Mesodermal cell (in vitro differentiated cells): Measurements from ENCODE around the gene CSNK2A1.
"Not testable (repeated sequence)": the region's sequence is repeated elsewhere in the genome, so short reads cannot be mapped to it uniquely, and the experiment has no call there.

ENCODE experiments used
- H3K27ac ChIP-seq: 2 replicates; pipeline ENCODE4 v1.7.0; 2013; ENCODE audit warnings: mild to moderate bottlenecking, low read depth, low read length, moderate library complexity; ENCODE audit not compliant: severe bottlenecking
- H3K36me3 ChIP-seq: 2 replicates; pipeline ENCODE4 v1.7.1; 2013; ENCODE audit warnings: mild to moderate bottlenecking, low read length, moderate library complexity; ENCODE audit not compliant: control insufficient read depth, insufficient read depth
- H3K4me1 ChIP-seq: one replicate; pipeline ENCODE4 v1.7.1; 2013; ENCODE audit warnings: mild to moderate bottlenecking, low read length; ENCODE audit not compliant: insufficient read depth, control insufficient read depth, poor library complexity, severe bottlenecking
- H3K4me3 ChIP-seq: 2 replicates; pipeline ENCODE4 v1.7.0; 2013; ENCODE audit warnings: low read length, control low read depth, mild to moderate bottlenecking; ENCODE audit not compliant: insufficient read depth, poor library complexity, severe bottlenecking; ENCODE audit errors: extremely low read depth
- H3K9me3 ChIP-seq: 2 replicates; pipeline ENCODE4 v1.7.1; 2013; ENCODE audit warnings: mild to moderate bottlenecking, low read length, moderate library complexity; ENCODE audit not compliant: control insufficient read depth
- WGBS, 2 experiments: methylation state at CpG; one replicate each; pipeline ENCODE4 v1.1.5; 2013; ENCODE audit warnings: missing lambda C conversion rate in 2 of 2; ENCODE audit not compliant: insufficient coverage in 2 of 2; 5-methylcytosine and 5-hydroxymethylcytosine counted together

Gene CSNK2A1

GRCh38 chr20:513429-513828 lies 30.2 kb downstream of the CSNK2A1 start:
- H3K27ac ChIP-seq = no peak overlapping the region
- 90 to 100% methylated on average over 2 of the region's 2 CpGs for WGBS, 2 experiments
- peaks cover 59% of the 10 kb centered on the region for H3K36me3 ChIP-seq

DNA sequence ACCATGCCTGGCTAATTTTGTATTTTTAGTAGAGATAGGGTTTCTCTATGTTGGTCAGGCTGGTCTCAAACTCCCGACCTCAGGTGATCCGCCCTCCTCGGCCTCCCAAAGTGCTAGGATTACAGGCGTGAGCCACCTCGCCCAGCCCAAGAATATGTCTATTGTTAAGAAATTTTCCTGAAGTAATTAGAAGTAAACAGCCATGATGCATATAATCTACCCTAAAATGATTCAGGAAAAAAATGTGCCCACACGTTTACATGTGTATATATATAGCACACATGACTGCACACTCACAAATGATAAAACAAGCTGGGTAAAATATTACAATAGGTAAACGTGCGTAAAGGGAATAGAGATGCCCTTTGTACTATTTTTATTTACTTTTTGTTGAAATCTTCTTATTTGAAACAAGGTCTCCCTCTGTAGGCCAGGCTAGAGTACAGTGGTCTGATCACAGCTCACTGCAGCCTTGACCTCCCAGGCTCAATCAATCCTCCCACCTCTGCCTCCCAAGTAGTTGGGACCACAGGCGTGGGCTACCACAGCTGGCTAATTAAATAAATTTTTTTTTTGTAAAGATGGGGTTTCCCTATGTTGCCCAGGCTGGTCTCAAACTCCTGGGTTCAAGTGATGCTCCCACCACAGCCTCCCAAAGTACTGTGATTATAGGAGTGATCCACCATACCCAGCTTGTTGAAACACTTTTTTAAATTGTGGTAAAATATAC lies 33.1 kb downstream of the CSNK2A1 start:
- WGBS, 2 experiments = no CpG with 5 or more reads among the region's 9 CpGs
- not testable (repeated sequence) for H3K9me3 ChIP-seq, H3K27ac ChIP-seq, H3K4me3 ChIP-seq
- Histone ChIP-seq H3K4me1 (peaks cover 11% of the 10 kb centered on the region), H3K36me3 (peaks cover 82% of the 10 kb centered on the region)

More at GRCh38 chr20:513429-513828, 30.2 kb downstream of the CSNK2A1 start:
- no peak overlapping the region for H3K4me3 ChIP-seq
- peaks cover 16% of the 10 kb centered on the region for H3K4me1 ChIP-seq
- H3K9me3 ChIP-seq = no peaks in the 10 kb centered on the region

DNA sequence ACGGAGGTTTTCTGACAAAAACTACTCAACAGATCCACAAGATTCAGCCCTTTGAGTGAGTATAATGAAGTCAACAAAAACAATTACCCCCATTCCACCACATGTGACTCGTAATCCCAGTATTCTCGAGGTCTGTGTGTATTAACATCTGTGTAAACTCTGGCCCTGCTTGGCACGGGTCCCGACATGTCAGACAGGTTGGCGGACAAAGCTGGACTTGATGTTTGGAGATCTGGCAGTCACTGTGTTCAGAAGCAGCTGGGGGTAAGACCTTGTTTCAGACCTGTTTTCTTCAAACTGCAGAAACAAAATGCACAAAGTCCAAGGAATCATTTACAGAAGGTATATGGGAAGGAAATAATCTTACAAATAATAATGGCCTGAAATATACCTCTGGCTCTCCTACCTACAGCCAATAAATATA lies 35.2 kb downstream of the CSNK2A1 start:
- H3K9me3 ChIP-seq, H3K4me3 ChIP-seq: not testable (repeated sequence)
- Histone ChIP-seq H3K36me3 (peaks cover 89% of the 10 kb centered on the region), H3K4me1 (peaks cover 11% of the 10 kb centered on the region), H3K27ac (peak overlapping the region; percentile 30)
- WGBS, 2 experiments = 90% methylated on average over 2 of the region's 6 CpGs; no CpG with 5 or more reads in 1 of the 2 experiments

DNA sequence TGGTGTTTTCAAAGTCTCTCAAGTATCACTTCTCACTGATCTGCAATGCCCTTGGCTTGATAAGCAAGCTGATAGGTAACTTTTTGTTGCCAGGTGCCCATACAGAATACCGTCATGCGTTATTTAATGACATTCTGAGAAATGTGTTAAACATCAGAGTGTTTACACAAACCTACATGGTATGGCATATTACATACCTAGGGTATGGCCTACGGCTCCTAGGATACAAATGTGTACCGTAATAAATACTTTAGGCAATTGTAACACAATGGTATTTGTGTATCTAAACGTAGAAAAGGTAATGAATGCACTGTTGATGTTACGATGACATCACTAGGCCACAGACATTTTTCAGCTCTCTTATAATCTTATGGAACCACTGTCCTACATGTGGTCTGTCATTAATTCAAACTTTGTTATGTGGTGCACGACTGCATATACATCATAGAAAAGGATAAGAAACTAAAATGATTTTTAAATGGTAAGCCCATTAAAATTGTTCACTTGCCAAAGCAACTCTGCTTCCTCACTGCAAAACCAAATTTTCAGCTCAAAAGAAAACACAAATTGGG lies 35.7 kb downstream of the CSNK2A1 start:
- H3K36me3 ChIP-seq = peaks cover 89% of the 10 kb centered on the region
- WGBS, 2 experiments = 91% methylated on average over 4 of the region's 7 CpGs
- peaks cover 11% of the 10 kb centered on the region for H3K4me1 ChIP-seq
- no peaks in the 10 kb centered on the region for H3K9me3 ChIP-seq
- peak overlapping the region; percentile 30 for H3K27ac ChIP-seq
- no peak overlapping the region for H3K4me3 ChIP-seq

DNA sequence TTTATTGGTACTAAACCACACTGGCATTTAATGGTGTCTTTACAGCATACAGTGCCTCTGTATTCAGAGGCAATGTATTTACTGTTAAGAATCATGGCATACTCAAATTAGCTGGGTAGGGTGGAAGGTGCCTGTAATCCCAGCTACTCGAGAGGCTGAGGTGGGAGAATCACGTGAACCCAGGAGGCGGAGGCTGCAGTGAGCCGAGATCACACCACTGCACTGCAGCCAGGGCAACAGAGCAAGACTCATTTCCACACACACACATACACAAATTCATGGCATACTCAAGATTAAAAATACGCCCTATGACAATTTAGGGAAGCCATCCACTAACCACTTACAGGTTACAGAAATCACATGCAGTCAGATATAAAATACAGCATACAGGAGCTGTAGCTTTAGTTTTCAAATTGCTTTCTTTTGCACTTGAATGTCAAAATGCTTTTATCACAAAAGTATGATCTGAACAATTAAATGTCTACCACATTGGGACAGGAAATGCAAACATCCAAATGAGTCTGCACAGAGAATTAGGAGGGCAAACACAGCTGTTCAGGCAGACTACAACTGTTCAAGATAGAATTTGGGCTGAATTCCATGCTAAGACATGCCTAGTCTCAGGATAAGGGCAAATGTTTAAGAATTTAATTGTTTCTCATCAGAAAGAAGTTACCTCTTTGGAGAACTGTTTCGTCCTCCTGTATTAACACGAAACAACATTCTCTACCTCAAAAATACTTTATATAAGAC lies 36.4 kb downstream of the CSNK2A1 start:
- peaks cover 11% of the 10 kb centered on the region for H3K4me1 ChIP-seq
- H3K27ac ChIP-seq = no peak overlapping the region
- 96 to 100% methylated on average over 3 to 7 of the region's 7 CpGs for WGBS, 2 experiments
- H3K36me3 ChIP-seq = peaks cover 94% of the 10 kb centered on the region
- no peak overlapping the region for H3K4me3 ChIP-seq
- no peaks in the 10 kb centered on the region for H3K9me3 ChIP-seq

GRCh38 chr20:504632-505075 lies 38.9 kb downstream of the CSNK2A1 start:
- H3K27ac ChIP-seq = no peak overlapping the region

GRCh38 chr20:503048-503737 lies 40.4 kb downstream of the CSNK2A1 start:
- 87 to 97% methylated on average over 7 to 8 of the region's 11 CpGs for WGBS, 2 experiments
- Histone ChIP-seq H3K4me3 (no peak overlapping the region), H3K4me1 (peaks cover 3% of the 10 kb centered on the region), H3K36me3 (peaks cover 98% of the 10 kb centered on the region), H3K9me3 (no peaks in the 10 kb centered on the region), H3K27ac (no peak overlapping the region)

More at GRCh38 chr20:504632-505075, 38.9 kb downstream of the CSNK2A1 start:
- H3K9me3 ChIP-seq = no peaks in the 10 kb centered on the region
- H3K4me1 ChIP-seq = peaks cover 11% of the 10 kb centered on the region
- no peak overlapping the region for H3K4me3 ChIP-seq
- H3K36me3 ChIP-seq = peaks cover 95% of the 10 kb centered on the region
- no CpG with 5 or more reads among the region's 3 CpGs for WGBS, 2 experiments

- 94 to 100% methylated on average over 2 of the region's 2 CpGs for WGBS, 2 experiments
- no peak overlapping the region for H3K27ac ChIP-seq
- H3K4me1 ChIP-seq = no peaks in the 10 kb centered on the region
- peaks cover 96% of the 10 kb centered on the region for H3K36me3 ChIP-seq
- no peak overlapping the region for H3K4me3 ChIP-seq
- H3K9me3 ChIP-seq = no peaks in the 10 kb centered on the region
These were observed 45.6 kb downstream of the CSNK2A1 start for GRCh38 chr20:497979-498378.

DNA sequence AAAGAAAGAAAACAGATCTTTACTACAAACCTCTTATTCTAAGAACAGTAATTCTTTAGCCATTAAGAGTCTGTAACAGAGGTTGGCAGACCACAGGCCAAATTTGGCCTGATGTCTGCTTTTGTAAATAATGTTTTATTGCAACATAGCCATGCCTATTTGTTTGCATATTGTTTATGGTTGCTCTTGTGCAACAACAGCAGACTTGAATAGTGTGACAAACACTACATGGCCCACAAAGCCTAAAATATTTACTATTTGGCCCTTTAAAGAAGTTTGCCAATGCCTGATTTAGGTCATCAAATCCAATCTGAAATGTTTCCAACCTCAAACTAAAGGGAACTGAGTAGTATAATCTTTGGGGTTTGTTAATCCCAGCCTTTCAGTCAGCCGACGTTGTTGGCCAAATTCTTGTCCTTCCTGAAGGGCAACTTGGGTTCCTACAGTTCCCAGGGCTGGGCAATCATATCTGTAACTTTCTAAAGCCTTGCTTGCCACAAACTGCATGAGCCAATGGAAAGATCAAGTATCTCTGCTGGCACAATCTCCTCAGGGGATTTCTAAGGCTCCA lies 47.4 kb downstream of the CSNK2A1 start:
- no peak overlapping the region for H3K27ac ChIP-seq
- H3K36me3 ChIP-seq = peaks cover 95% of the 10 kb centered on the region
- WGBS, 2 experiments = 86% methylated on average over 2 of the region's 2 CpGs; no CpG with 5 or more reads in 1 of the 2 experiments
- no peaks in the 10 kb centered on the region for H3K4me1 ChIP-seq
- no peak overlapping the region for H3K4me3 ChIP-seq
- H3K9me3 ChIP-seq = no peaks in the 10 kb centered on the region

GRCh38 chr20:492159-492558 lies 51.4 kb downstream of the CSNK2A1 start:
- H3K4me3 ChIP-seq = no peak overlapping the region
- 92 to 98% methylated on average over 5 of the region's 5 CpGs for WGBS, 2 experiments
- peaks cover 97% of the 10 kb centered on the region for H3K36me3 ChIP-seq
- no peaks in the 10 kb centered on the region for H3K9me3 ChIP-seq
- H3K27ac ChIP-seq = no peak overlapping the region
- no peaks in the 10 kb centered on the region for H3K4me1 ChIP-seq
